SK-N-MC (cell line): ENCODE results near the gene CATSPERZ.

ENCODE experiments used
- EZH2 ChIP-seq: fragments of 200-600 bp; sonication (generic); IDR thresholded peaks from one replicate; pipeline ENCODE4 v1.6.1; 2017; ENCODE audit warnings: antibody characterized with exemption
- FOXP2 ChIP-seq: optimal IDR thresholded peaks from 2 replicates; pipeline ENCODE3; 2011; ENCODE audit warnings: mild to moderate bottlenecking, moderate library complexity; ENCODE audit not compliant: insufficient read depth; ENCODE audit errors: extremely low read length, control extremely low read depth
- POLR2AphosphoS5 ChIP-seq: IDR thresholded peaks from 2 replicates; pipeline ENCODE4 v1.6.1; 2012; ENCODE audit warnings: mild to moderate bottlenecking, low read depth, low read length, borderline replicate concordance

GRCh38 chr11:64316672-64317324 lies 16.6 kb downstream of the CATSPERZ start:
- TF ChIP-seq POLR2AphosphoS5 (no peak), EZH2 (no peak), FOXP2 (no peak)
